NCI-H1436 (cell line): ENCODE data around the gene MAP4K3.

ENCODE experiments used
- DNase-seq: peaks from one replicate; lab custom pipeline; 2025; lab: John Stamatoyannopoulos, UW

MAP4K3 gene

DNA sequence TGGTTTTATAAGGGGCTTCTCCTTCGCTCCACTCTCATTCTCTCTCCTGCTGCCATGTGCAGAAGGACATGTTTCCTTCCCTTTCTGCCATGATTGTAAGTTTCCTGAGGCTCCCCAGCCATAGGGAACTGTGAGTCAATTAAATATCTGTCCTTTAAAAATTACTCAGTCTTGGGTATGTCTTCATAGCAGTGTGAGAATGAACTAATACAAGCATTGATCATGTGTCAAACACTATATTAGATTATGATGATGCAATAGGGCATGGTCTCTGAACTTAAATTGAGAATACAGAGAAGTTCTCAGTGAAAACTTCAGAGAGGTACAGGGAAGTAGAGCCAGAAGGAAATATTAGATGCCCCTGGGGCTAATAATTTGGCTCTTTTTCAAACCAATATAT, 5.9 kb upstream of the MAP4K3 start:
- no peak for DNase-seq

- peak; percentile 35 for DNase-seq
Measured at GRCh38 chr2:39437522-39438296, 624 bp upstream of the MAP4K3 start.

DNA sequence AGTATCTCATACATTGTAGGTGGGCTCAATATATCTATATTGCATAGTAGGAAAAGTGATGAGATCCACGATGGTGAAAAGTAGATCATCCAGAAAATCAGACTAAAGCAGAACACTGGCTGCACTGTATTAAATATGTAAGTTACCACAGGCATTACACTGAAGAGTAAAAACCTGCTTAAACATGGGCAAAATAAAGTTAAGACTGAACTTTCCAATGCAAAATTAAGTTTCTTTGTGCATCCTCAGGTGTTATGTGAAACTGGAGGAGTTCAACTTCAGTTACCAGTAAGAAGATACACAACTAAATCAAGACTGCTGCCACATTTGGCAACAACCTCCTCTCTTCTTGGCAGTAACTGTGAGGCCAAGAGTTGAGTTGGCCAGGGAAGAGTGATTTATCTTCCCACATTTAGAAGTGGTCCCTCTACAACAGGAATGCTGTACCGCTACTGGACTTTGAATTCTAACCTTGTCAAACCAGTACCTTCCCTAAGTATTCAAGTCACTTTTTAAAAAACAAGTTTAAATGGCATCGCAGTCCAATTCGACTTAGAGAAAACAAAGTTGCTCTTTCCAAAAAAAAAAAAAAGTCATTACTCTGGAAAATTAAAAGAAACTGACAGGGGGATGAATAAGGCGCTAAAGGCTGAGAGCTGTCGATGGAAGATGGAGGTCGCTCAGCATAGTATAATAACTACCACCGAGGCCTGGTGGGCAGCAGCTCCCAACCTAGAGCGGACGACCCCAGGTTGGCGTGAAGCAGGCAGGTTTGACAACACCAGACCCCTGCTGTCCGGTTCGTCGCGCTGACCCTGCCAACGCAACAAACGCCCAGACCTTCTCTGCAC, 1.1 kb downstream of the MAP4K3 start:
- no peak for DNase-seq

- no peak for DNase-seq
Measured at GRCh38 chr2:39435234-39435633, 1.9 kb downstream of the MAP4K3 start.

DNA sequence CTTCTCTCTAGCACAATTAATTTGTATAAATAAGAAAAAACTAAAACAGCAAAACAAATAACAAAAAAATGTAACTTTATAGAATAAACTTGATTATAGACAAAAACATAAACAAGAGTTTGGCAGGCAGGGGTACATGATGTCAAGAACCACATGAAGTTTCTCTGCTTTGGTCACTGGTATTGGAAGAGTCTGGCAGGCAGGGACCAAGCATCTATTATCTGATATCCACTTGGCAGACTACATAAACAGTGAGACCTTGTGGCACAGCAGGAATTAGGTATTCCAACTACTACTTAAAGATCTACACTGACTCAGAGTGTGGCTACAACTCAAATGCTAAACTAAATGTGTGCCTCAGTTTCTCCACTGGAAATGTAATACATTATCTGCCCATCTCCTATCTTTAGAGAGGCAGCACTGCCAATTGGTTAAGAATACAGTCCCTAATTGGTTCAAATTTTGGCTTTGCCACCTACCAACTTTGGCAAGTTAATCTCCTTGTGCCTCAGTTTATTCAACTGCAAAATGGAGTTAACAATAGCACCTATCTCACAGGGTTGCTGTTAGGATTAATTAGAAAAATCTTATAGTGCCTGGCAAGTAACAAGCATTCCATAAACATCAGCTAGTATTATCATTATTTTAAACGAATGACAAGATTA, 2.7 kb downstream of the MAP4K3 start:
- no peak for DNase-seq

- DNase-seq = no peak
Measured at GRCh38 chr2:39433586-39434195, 3.4 kb downstream of the MAP4K3 start.

DNA sequence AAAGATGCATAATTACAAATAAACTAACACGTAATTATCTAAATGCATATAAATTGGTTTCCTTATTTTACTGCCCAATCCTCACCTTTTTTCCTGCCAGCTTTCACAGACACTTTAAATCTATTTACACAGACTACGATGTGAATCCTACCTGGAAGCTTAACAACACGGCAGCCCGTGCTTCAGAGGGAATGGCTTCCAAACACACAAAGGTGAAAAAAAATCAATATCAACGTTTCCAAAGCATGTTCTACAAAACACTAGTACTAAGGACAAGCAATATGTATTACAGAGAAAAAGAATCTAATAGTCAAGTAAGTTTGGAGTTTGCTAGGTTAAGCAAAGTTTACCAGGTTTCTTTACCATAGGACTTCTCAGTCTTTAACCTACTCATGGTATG, 4.4 kb downstream of the MAP4K3 start:
- DNase-seq = no peak

DNA sequence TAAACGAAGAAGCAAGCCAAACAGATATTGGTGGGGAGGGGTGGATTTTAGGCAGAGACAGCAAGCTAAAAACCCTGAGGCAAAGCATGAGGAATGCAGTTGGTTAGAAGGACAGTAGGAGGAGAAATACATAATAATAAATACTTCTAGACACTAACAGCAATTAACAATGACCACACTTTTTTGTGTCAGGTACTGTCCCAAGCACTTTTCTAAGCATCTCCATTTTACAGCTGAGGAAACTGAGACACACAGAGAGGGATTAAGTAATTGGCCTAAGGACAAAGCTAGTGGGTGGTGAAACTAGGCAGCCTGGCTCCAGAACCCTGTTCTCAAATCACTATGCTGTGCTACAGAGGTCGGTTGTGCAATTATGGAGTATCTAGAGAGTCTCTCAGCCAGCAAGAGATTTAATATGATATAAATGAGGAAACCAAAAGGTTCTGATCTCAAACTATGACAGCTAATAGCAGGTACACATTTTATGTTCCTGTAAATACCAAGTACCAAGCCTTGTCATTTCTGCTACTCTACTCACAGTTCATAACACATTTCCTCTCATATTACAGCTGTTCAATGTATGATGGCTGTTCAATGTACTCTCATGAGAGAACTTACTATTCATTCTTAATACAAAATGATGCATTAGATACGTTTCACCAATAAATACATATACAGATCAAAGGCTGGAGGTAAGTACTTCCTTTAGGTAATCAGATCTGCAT, 5.3 kb downstream of the MAP4K3 start:
- DNase-seq = no peak

DNA sequence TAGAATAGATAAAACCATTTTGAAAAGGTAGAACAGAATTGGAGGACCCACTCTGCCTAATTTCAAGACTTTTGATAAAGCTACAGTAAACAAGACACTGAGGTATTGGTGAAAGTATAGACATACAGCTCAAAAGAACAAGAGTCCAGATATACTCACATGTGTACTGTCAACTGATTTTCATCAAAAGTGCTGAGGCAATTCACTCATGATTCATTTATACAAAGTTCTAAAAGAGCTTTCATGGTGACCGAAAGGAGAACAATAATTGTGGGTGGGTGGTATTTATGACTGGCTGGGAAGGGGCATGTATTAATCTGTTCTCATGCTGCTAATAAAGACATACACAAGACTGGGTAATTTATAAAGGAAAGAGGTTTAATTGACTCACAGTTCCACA, 7.3 kb downstream of the MAP4K3 start:
- no peak for DNase-seq

- DNase-seq = no peak
Measured at GRCh38 chr2:39424951-39425350, 12.1 kb downstream of the MAP4K3 start.

DNA sequence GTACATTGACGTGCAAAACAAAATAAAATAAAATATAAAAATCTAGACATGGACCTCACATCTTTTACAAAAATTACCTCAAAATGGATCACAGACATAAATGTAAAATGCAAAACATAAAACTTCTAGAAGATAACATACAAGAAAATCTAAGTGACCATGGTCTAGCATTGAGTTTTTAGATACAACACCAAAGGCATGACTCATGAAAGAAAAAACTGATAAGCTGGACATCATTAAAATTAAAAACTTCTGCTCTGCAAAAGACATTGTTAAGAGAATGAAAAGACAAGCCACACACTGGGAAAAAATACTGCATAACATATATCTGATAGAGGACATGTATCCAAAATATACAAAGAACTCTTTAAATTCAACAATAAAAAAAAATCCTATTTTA, 14.4 kb downstream of the MAP4K3 start:
- no peak for DNase-seq

- no peak for DNase-seq
Measured at GRCh38 chr2:39421354-39421753, 15.7 kb downstream of the MAP4K3 start.

GRCh38 chr2:39419282-39420223, 17.5 kb downstream of the MAP4K3 start:
- no peak for DNase-seq

DNA sequence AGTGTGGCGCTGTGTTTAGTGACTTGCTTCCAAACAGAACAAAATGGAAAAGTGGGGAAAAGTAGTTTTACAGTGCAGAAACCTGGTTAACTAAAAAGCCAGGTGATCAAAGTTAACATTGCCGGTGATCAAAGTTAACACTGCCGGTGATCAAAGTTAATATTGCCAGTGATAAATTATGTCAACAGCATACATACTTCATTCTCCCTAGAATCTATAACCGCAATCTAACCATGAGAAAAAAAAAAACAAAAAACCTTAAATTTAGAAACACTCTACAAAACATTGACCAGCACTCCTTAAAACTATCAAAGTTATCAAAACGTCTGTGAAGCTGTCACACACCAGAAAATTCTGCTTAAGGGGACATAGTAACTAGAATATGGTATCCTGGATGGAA, 18.6 kb downstream of the MAP4K3 start:
- DNase-seq = no peak

DNA sequence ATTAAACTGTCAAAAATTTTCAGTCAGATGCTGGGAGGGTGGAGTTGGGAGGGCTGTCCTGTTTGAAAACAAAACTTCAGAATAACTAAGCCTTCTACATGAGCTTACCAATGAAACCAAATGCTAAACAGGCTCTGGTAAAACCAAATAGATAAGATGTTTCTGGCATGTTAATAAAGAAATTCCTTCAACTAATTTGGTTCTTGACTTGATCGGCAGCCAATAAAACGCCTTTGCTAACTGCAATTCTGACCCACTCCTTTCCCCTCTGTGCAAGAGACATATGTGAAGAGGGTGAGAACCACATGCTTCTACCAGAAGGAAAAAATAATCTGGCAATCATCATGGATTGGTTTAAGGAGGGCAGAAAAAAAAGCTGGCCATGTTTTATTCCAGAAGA, 20.9 kb downstream of the MAP4K3 start:
- DNase-seq = no peak

DNA sequence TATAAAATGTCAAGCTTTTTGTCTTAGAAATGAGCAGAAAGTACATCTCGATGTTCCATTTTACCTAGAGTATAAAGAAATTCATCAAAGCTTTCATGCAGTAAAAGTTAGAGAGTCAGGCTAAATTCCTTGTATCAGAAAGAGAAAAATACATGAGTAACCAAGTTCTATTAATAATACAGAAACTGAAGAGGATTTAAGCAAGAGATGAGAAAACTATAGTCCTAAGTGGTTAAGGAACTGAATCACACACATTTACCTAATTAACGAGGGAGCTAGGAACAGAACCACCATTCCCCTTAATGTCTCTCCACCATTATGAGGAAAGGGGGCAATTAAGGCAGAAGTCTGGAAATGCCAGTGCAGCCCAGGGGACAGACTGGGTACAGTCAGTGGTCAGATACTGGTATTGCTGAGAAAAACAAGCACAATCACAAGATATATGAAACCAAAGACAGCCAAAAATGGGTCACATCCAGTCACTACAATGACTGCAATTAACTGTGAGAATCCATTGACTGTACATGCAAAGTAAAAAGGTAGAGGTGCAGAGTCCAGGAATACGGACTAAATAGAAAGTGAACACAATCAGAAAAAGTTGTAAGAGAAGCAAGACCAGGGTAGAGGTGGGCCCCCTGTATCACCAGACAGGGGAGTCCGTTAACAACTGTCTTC, 23.9 kb downstream of the MAP4K3 start:
- DNase-seq = no peak

GRCh38 chr2:39411181-39411944, 25.7 kb downstream of the MAP4K3 start:
- no peak for DNase-seq

DNA sequence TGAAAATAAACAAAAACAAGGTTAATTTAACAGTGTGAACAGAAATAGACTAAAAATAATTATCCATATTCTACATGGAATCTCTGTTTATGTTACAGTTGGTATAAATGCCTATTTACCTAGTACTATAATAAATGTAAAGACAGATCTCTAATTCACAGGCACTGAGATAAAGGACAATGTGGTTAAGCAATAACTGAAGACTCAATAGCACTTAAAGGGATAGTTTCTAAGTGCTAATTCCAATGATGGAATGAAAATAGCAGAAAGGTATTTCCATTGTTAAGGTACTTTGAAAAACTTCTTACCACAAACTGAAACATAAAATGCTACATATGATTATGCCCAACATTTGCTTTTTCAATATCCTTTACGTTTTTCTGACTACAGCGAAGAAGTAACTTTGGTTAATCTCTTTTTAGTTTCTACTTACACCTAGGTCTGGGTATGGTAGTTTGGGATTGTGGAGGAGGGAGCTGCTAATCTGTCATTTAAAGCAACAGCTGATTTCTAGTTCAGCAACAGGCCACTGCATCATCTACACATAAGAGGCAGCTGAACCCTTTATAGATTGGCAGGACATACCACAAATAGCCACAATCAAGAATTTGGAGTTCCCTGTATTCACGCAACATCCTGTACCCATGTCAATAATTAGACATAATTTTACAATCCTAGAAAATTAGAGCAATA, 27.2 kb downstream of the MAP4K3 start:
- DNase-seq = no peak
